HepG2 (cell line): ENCODE measurements around the gene VIPR1. TPM values are rescaled to one million over a fixed set of nuclear protein-coding genes. Genes with fewer than 3 reads are reported as not detected.

ENCODE experiments used
- ATAC-seq: fragments of 200-7000 bp; cut with Tn5 transposase; 3 replicates; pipeline ENCODE4 v1.9.1; 2020; ENCODE audit warnings: mild to moderate bottlenecking, moderate library complexity
- BruUV-seq: library from RNA; stranded (reverse); fragments of 400-500 nt; replicated peaks from 2 replicates; lab custom pipeline; 2021; lab: Mats Ljungman, UMichigan
- CTCF ChIA-PET: fragments of 300-600 bp; formaldehyde crosslinking; extraction: SDS; loops from one replicate; lab custom pipeline; 2021; ENCODE audit warnings: low total read pairs, inconsistent platforms, low intra/inter-chr PET ratio; lab: Yijun Ruan, JAX
- POLR2A ChIA-PET: fragments of 350-600 bp; sonication (Branson Sonifier 250); formaldehyde crosslinking; loops from one replicate; lab custom pipeline; 2020; ENCODE audit warnings: antibody characterized with exemption, inconsistent platforms; lab: Yijun Ruan, JAX
- DNase-seq: peaks from one replicate; pipeline ENCODE4 v3.0.0-alpha.2; 2015; ENCODE audit warnings: low spot score
- FAIRE-seq: peaks from 3 replicates; lab custom pipeline; 2011; peaks lifted over from hg19 to GRCh38; lab: Jason Lieb, UNC
- H2AFZ ChIP-seq: one replicate; pipeline ENCODE4 v1.6.1; 2011; ENCODE audit warnings: low read length, inconsistent platforms
- H3K27ac ChIP-seq: fragments of 300-600 bp; 3 replicates; pipeline ENCODE4 v1.8.0; 2011; ENCODE audit warnings: mixed run types, mild to moderate bottlenecking, mixed read lengths, low read length, inconsistent platforms; ENCODE audit not compliant: insufficient read depth; ENCODE audit errors: extremely low read length
- H3K27me3 ChIP-seq, 2 experiments: fragments of 200-600 bp in 1 of 2; 2 replicates in 1 of 2; 3 replicates in 1 of 2; pipeline versions ENCODE4 v1.6.0 to v1.8.0; 2011; ENCODE audit warnings: low read length in 2 of 2, mild to moderate bottlenecking in 2 of 2, moderate library complexity in 2 of 2, inconsistent platforms in 1 of 2; ENCODE audit not compliant: insufficient read depth in 2 of 2, control insufficient read depth in 1 of 2
- H3K36me3 ChIP-seq, 2 experiments: fragments of 200-600 bp in 1 of 2; replicated peaks in 1 of 2; 2 replicates in 1 of 2; 3 replicates in 1 of 2; pipeline versions ENCODE4 v1.5.1 to v1.8.0; 2011; ENCODE audit warnings: low read length in 2 of 2, inconsistent platforms in 1 of 2; ENCODE audit not compliant: insufficient read depth in 2 of 2, control insufficient read depth in 1 of 2
- H3K4me1 ChIP-seq: 2 replicates; pipeline ENCODE4 v1.5.1; 2012; ENCODE audit warnings: low read length, inconsistent platforms; ENCODE audit not compliant: insufficient read depth
- H3K4me2 ChIP-seq: 2 replicates; pipeline ENCODE4 v1.6.0; 2011; ENCODE audit warnings: low read depth, low read length, inconsistent platforms
- H3K4me3 ChIP-seq, 3 experiments: fragments of 200-600 bp in 1 of 3; sonication (generic), shearing (Covaris generic) in 1 of 3; replicated peaks in 1 of 3; 2 replicates each; pipeline ENCODE4 v1.5.1; 2011 to 2016; ENCODE audit warnings: low read length in 3 of 3, inconsistent platforms in 2 of 3, low read depth in 2 of 3, mild to moderate bottlenecking in 2 of 3, control low read depth in 1 of 3, mixed read lengths in 1 of 3; ENCODE audit not compliant: insufficient read depth in 1 of 3
- H3K79me2 ChIP-seq: one replicate; pipeline ENCODE4 v1.6.1; 2011; ENCODE audit warnings: low read length, inconsistent platforms; ENCODE audit not compliant: insufficient read depth
- H3K9ac ChIP-seq: 2 replicates; pipeline ENCODE4 v1.6.0; 2011; ENCODE audit warnings: mild to moderate bottlenecking, low read depth, low read length, inconsistent platforms; ENCODE audit not compliant: insufficient read depth
- H3K9me3 ChIP-seq: 2 replicates; pipeline ENCODE4 v1.5.1; 2012; ENCODE audit warnings: mild to moderate bottlenecking, low read length
- H4K20me1 ChIP-seq: 2 replicates; pipeline ENCODE4 v1.6.0; 2011; ENCODE audit warnings: inconsistent platforms, mild to moderate bottlenecking, low read length, moderate library complexity; ENCODE audit not compliant: insufficient read depth
- ARNT2 ChIP-seq: sonication (generic); formaldehyde crosslinking; IDR thresholded peaks from 2 replicates; pipeline ENCODE4 v1.8.0; 2022; ENCODE audit warnings: mild to moderate bottlenecking, low read depth, missing genetic modification reagents, moderate library complexity
- GATAD1 ChIP-seq: IDR thresholded peaks from 2 replicates; pipeline ENCODE4 v1.6.1; 2016; ENCODE audit warnings: missing genetic modification reagents, missing compliant biosample characterization
- HNF4A ChIP-seq: sonication (generic); formaldehyde crosslinking; IDR thresholded peaks from 2 replicates; pipeline ENCODE4 v1.4.0; 2020; ENCODE audit warnings: missing genetic modification reagents
- NFE2L1 ChIP-seq: sonication (generic); formaldehyde crosslinking; IDR thresholded peaks from 2 replicates; pipeline ENCODE4 v1.4.0; 2020; ENCODE audit warnings: missing genetic modification reagents, mild to moderate bottlenecking, borderline replicate concordance
- RNF2 ChIP-seq: fragments of 450-650 bp; conservative IDR thresholded peaks from 2 replicates; pipeline ENCODE4 v1.6.1; 2016; ENCODE audit warnings: low read depth
- TMF1 ChIP-seq: sonication (generic); formaldehyde crosslinking; IDR thresholded peaks from 2 replicates; pipeline ENCODE4 v1.8.1; 2022; ENCODE audit warnings: low read depth, missing genetic modification reagents
- ZNF501 ChIP-seq: sonication (generic); formaldehyde crosslinking; IDR thresholded peaks from 2 replicates; pipeline ENCODE4 v1.5.1; 2020; ENCODE audit warnings: mild to moderate bottlenecking, moderate library complexity, missing genetic modification reagents
- WGBS: methylation state at CpG from one replicate; pipeline ENCODE4 v1.1.6; 2017; ENCODE audit warnings: low lambda C conversion rate; 5-methylcytosine and 5-hydroxymethylcytosine counted together
- in situ Hi-C: cut with HindIII; loops from 2 replicates; pipeline ENCODE4 v1.10.0; 2017; ENCODE audit warnings: low pct_unique_long_range_greater_than_20kb; ENCODE audit not compliant: extremely low pct_ligation_motif_present
- intact Hi-C: fragments of 100-400 bp; cut with micrococcal nuclease; formaldehyde crosslinking; loops from one replicate; pipeline ENCODE4 v1.10.0; 2022; ENCODE audit not compliant: unreplicated experiment
- polyA plus RNA-seq, 8 experiments: library from polyadenylated mRNA; depleted of rRNA in 3 of 8; stranded (reverse) in 7 of 8; unstranded in 1 of 8; fragments of >200 nt; fragmentation: Illumina TruSeq in 4 of 8; extraction: Trizol in 4 of 8; gene quantifications; 2 replicates each; pipeline versions ENCODE4 v1.2.1 to v1.2.3, GENCODE V29; 2011 to 2016; ENCODE audit warnings: low read depth in 4 of 8, missing spikeins in 1 of 8, mixed read lengths in 1 of 8; ENCODE audit not compliant: insufficient read depth in 1 of 8
- total RNA-seq, 5 experiments: library from RNA; depleted of rRNA; stranded (reverse); fragments of >200 nt; fragmentation: Illumina TruSeq; extraction: Trizol; gene quantifications; 2 replicates each; pipeline ENCODE4 v1.2.3, GENCODE V29; 2016; ENCODE audit warnings: low read depth in 1 of 5
- TF ChIP-seq, protein P1 (sequence below): sonication (generic); formaldehyde crosslinking; IDR thresholded peaks from 2 replicates; pipeline ENCODE4 v1.5.0; 2020; ENCODE audit warnings: mild to moderate bottlenecking, missing genetic modification reagents
- TF ChIP-seq, protein P2 (sequence below): sonication (generic); formaldehyde crosslinking; conservative IDR thresholded peaks from 2 replicates; pipeline ENCODE4 v1.4.0; 2020; ENCODE audit warnings: missing genetic modification reagents
- TF ChIP-seq, protein P3 (sequence below): sonication (generic); formaldehyde crosslinking; IDR thresholded peaks from 2 replicates; pipeline ENCODE4 v1.5.1; 2020; ENCODE audit warnings: mild to moderate bottlenecking, missing genetic modification reagents, moderate library complexity
- TF ChIP-seq, protein P4 (sequence below): sonication (generic); formaldehyde crosslinking; IDR thresholded peaks from 2 replicates; pipeline ENCODE4 v1.4.0; 2020; ENCODE audit warnings: missing genetic modification reagents

Gene VIPR1
- total and polyA plus RNA-seq, 2 of the 13 experiments (the other 11 are each of a cell fraction or from before 2014, with no cell fraction given): 0.04 to 0.11 TPM

DNA sequence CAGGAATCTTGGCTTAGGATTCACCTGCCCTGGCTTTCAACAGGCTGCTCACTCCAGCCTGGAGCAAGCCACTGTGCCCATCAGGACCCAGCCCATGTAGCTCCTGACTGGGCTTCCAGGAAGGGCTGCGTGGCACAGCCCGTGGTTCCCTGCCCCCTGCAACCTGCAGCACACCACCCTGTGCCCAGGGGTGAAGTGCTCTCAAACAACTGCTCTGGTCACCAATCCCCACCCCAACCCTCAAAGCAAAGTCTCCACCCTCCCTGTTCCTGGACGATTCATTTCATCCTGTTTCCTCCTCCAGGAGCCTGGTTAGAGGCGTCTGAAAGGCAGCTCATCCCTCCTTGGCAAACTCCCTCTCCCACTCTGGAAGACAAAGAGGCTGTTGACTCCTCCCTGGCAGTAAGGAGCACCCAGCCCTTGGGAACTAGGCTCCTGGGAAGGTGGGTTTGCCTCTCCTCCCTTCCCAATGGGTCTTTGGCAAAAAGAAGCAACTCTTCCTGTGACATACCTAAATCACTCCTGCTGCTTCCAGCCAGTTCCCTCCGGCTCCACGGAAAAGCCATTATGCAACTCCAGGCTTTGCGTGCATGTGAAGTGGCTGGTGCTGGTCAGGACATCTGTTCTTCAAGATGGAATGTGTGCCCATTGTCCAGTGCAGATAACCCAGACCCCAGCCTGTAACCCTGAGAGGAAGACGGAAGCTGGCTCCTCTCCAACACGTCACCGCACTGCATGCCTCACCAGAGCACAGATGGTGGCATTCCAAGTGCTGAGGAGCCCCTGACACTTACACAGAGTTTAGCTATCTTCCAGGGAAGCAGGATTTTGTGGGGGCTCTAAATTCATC lies 29.1 kb upstream of the VIPR1 start (continued):
- TF ChIP-seq NFE2L1 (CRISPR knock-in tag): no peak

DNA sequence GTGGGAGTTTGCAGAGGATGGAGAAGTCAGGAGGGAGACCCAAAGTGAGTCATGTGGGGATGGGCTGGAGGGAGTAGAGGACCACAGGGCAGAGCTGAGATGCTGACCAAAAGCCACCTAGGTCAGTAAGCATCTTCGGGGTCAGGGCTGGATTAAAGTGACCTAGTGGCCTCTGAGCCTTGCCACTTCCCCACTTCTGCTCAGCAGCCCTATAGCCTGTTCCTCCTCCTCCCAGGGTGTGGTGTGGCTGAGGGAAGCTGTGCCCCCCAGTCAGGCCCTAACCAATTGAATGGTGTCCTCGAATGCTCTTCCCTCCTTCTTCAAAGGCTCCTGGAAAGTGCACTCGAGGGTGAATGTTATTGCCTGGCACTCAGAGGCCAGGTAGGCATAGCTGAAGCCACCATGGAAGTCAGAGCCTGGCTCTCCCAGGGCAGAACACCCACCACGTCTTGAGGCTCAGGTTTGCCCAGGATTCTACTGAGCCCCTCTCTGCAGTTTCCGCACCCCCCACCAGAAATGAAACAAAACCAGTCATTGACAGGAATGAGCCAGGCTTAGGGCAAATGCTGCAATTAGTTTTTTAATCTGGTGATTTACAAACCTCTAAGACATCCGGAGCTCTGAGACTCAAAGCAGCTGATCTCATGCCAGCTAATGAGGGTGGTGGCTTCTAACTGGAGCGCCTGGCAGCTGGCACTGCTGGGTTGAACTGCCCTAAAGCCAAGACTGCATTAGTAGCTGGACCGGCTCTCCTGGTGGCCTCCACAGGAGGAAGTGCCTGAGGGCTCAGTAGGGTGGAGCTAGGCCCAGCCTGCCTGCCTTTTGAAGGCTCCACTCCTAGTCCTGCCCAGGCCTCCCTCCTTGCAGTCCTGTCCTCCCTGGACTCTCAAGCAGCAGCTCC lies 26.0 kb upstream of the VIPR1 start:
- Histone ChIP-seq H3K4me1 (no peaks in the 10 kb centered on the region), H3K27me3 (peaks cover 4 to 7% of the 10 kb centered on the region in 2 experiments; a peak in 3 of 5 replicates), H3K27ac (no peak overlapping the region), H4K20me1 (no peaks in the 10 kb centered on the region), H3K79me2 (no peaks in the 10 kb centered on the region), H3K9ac (no peak overlapping the region), H3K4me3 (no peak overlapping the region), H3K9me3 (no peaks in the 10 kb centered on the region), H2AFZ (no peak overlapping the region), H3K4me2 (no peak overlapping the region), H3K36me3 (no peaks in the 10 kb centered on the region)
- in situ Hi-C loops (no loop called here), intact Hi-C loops (no loop called here)
- BruUV-seq: no TSS peak
- no peak for ATAC-seq
- no peak for DNase-seq
- ChIA-PET CTCF (no interaction called here), POLR2A (no interaction called here)
- 23% methylated on average over 6 of the region's 8 CpGs for WGBS
- FAIRE-seq: no peak
- TF ChIP-seq ARNT2: no peak
- TF ChIP-seq, protein P1, sequence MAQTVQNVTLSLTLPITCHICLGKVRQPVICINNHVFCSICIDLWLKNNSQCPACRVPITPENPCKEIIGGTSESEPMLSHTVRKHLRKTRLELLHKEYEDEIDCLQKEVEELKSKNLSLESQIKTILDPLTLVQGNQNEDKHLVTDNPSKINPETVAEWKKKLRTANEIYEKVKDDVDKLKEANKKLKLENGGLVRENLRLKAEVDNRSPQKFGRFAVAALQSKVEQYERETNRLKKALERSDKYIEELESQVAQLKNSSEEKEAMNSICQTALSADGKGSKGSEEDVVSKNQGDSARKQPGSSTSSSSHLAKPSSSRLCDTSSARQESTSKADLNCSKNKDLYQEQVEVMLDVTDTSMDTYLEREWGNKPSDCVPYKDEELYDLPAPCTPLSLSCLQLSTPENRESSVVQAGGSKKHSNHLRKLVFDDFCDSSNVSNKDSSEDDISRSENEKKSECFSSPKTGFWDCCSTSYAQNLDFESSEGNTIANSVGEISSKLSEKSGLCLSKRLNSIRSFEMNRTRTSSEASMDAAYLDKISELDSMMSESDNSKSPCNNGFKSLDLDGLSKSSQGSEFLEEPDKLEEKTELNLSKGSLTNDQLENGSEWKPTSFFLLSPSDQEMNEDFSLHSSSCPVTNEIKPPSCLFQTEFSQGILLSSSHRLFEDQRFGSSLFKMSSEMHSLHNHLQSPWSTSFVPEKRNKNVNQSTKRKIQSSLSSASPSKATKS (CRISPR knock-in tag): no peak
- TF ChIP-seq, protein P2, sequence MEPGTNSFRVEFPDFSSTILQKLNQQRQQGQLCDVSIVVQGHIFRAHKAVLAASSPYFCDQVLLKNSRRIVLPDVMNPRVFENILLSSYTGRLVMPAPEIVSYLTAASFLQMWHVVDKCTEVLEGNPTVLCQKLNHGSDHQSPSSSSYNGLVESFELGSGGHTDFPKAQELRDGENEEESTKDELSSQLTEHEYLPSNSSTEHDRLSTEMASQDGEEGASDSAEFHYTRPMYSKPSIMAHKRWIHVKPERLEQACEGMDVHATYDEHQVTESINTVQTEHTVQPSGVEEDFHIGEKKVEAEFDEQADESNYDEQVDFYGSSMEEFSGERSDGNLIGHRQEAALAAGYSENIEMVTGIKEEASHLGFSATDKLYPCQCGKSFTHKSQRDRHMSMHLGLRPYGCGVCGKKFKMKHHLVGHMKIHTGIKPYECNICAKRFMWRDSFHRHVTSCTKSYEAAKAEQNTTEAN: no peak
- TF ChIP-seq GATAD1 (CRISPR knock-in tag): no peak
- no peak for TF ChIP-seq HNF4A (CRISPR knock-in tag)
- TF ChIP-seq RNF2: no peak
- TF ChIP-seq ZNF501 (CRISPR knock-in tag): no peak
- TF ChIP-seq, protein P3, sequence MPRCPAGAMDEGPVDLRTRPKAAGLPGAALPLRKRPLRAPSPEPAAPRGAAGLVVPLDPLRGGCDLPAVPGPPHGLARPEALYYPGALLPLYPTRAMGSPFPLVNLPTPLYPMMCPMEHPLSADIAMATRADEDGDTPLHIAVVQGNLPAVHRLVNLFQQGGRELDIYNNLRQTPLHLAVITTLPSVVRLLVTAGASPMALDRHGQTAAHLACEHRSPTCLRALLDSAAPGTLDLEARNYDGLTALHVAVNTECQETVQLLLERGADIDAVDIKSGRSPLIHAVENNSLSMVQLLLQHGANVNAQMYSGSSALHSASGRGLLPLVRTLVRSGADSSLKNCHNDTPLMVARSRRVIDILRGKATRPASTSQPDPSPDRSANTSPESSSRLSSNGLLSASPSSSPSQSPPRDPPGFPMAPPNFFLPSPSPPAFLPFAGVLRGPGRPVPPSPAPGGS (CRISPR knock-in tag): no peak
- no peak for TF ChIP-seq TMF1 (CRISPR knock-in tag)
- TF ChIP-seq, protein P4, sequence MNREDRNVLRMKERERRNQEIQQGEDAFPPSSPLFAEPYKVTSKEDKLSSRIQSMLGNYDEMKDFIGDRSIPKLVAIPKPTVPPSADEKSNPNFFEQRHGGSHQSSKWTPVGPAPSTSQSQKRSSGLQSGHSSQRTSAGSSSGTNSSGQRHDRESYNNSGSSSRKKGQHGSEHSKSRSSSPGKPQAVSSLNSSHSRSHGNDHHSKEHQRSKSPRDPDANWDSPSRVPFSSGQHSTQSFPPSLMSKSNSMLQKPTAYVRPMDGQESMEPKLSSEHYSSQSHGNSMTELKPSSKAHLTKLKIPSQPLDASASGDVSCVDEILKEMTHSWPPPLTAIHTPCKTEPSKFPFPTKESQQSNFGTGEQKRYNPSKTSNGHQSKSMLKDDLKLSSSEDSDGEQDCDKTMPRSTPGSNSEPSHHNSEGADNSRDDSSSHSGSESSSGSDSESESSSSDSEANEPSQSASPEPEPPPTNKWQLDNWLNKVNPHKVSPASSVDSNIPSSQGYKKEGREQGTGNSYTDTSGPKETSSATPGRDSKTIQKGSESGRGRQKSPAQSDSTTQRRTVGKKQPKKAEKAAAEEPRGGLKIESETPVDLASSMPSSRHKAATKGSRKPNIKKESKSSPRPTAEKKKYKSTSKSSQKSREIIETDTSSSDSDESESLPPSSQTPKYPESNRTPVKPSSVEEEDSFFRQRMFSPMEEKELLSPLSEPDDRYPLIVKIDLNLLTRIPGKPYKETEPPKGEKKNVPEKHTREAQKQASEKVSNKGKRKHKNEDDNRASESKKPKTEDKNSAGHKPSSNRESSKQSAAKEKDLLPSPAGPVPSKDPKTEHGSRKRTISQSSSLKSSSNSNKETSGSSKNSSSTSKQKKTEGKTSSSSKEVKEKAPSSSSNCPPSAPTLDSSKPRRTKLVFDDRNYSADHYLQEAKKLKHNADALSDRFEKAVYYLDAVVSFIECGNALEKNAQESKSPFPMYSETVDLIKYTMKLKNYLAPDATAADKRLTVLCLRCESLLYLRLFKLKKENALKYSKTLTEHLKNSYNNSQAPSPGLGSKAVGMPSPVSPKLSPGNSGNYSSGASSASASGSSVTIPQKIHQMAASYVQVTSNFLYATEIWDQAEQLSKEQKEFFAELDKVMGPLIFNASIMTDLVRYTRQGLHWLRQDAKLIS (CRISPR knock-in tag): no peak
